Smooth muscle cell (in vitro differentiated cells): ENCODE measurements around the gene TBC1D2B. TPM values are rescaled to one million over a fixed set of nuclear protein-coding genes. Genes with fewer than 3 reads are reported as not detected.

Source experiments
- DNase-seq: peaks from one replicate; lab custom pipeline; 2025; ENCODE audit not compliant: unreplicated experiment; lab: John Stamatoyannopoulos, UW
- H2AFZ ChIP-seq: fragments of 200-600 bp; sonication (generic); 2 replicates; pipeline ENCODE4 v1.6.0; 2016; ENCODE audit warnings: antibody characterized with exemption, low read depth, mild to moderate bottlenecking
- H3F3A ChIP-seq: fragments of 200-600 bp; sonication (generic); 2 replicates; pipeline ENCODE4 v1.6.0; 2017; ENCODE audit warnings: antibody characterized with exemption, low read depth
- H3K27ac ChIP-seq: fragments of 200-600 bp; sonication (generic); 2 replicates; pipeline ENCODE4 v1.5.1; 2016; ENCODE audit warnings: low read depth, mild to moderate bottlenecking
- H3K27me3 ChIP-seq: fragments of 200-600 bp; sonication (generic); 2 replicates; pipeline ENCODE4 v1.6.1; 2016; ENCODE audit warnings: low read depth, mild to moderate bottlenecking
- H3K36me3 ChIP-seq: fragments of 200-600 bp; sonication (generic); 2 replicates; pipeline ENCODE4 v1.5.1; 2016; ENCODE audit warnings: low read depth
- H3K4me1 ChIP-seq: fragments of 200-600 bp; sonication (generic); 2 replicates; pipeline ENCODE4 v1.5.1; 2016; ENCODE audit warnings: low read depth
- H3K4me2 ChIP-seq: fragments of 200-600 bp; sonication (generic); 2 replicates; pipeline ENCODE4 v1.6.0; 2016; ENCODE audit warnings: mild to moderate bottlenecking
- H3K4me3 ChIP-seq: fragments of 200-600 bp; sonication (generic); 2 replicates; pipeline ENCODE4 v1.5.1; 2016; ENCODE audit warnings: mild to moderate bottlenecking
- H3K79me2 ChIP-seq: fragments of 200-600 bp; sonication (generic); 2 replicates; pipeline ENCODE4 v1.6.0; 2016; ENCODE audit warnings: low read depth, mild to moderate bottlenecking
- H3K9ac ChIP-seq: fragments of 200-600 bp; sonication (generic); 2 replicates; pipeline ENCODE4 v1.6.0; 2016; ENCODE audit warnings: low read depth
- H3K9me3 ChIP-seq: fragments of 200-600 bp; sonication (generic); replicated peaks from 2 replicates; pipeline ENCODE4 v1.5.1; 2016; ENCODE audit warnings: low read depth
- H4K20me1 ChIP-seq: fragments of 200-600 bp; sonication (generic); 2 replicates; pipeline ENCODE4 v1.6.0; 2016; ENCODE audit warnings: low read depth
- WGBS: methylation state at CpG from one replicate; pipeline ENCODE4 v1.1.7; 2016; ENCODE audit warnings: low lambda C conversion rate; 5-methylcytosine and 5-hydroxymethylcytosine counted together
- polyA plus RNA-seq: library from polyadenylated mRNA; unstranded; fragments of >200 nt; fragmentation: Nextera tagmentation; extraction: Ambion mirVana; gene quantifications from 2 replicates; pipeline ENCODE4 v1.2.1, GENCODE V29; 2016
- total RNA-seq: library from RNA; depleted of rRNA; stranded (reverse); fragments of >200 nt; gene quantifications from 2 replicates; pipeline ENCODE4 v1.2.3, GENCODE V29; 2014
- TF ChIP-seq, protein P1 (sequence below): fragments of 200-600 bp; sonication (generic); IDR thresholded peaks from 2 replicates; pipeline ENCODE4 v1.5.1; 2017; ENCODE audit warnings: borderline replicate concordance, mild to moderate bottlenecking, antibody characterized with exemption; ENCODE audit not compliant: insufficient read depth, poor library complexity, severe bottlenecking

TBC1D2B gene
- total and polyA plus RNA-seq, 2 experiments from 2014 or later, result 14.2 to 19.4 TPM

DNA sequence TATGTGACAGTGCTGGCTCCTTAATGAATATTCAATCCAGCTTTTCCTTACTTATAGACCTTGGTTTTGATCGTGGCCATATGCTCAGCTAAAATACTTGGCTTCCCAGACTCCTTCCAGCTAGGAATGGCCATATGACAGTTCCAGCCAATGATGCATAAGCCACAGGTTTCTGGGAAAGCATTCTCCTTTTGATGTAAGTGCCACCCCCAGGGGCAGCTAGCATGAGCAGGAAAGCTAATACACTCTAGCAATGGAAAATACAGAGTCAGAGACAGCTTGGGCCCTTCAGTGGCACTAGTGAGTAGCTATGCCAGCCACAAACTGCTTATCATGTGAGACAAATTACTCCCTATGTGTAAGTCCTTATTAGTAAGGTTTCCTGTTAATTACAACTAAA, 26.7 kb downstream of the TBC1D2B start:
- H3K9me3 ChIP-seq, result no peaks in the 10 kb centered on the region
- H3K27ac ChIP-seq, result peak overlapping the region; percentile 81
- H3K79me2 ChIP-seq, result peaks cover 24% of the 10 kb centered on the region
- H4K20me1 ChIP-seq, result peaks cover 91% of the 10 kb centered on the region
- peak overlapping the region; percentile 37 for H3K4me2 ChIP-seq
- H3K27me3 ChIP-seq, result no peaks in the 10 kb centered on the region
- H3K9ac ChIP-seq, result no peak overlapping the region
- H2AFZ ChIP-seq, result no peak overlapping the region
- H3F3A ChIP-seq, result peaks cover 10% of the 10 kb centered on the region
- 50% methylated on average over 1 of the region's 1 CpG for WGBS
- DNase-seq, result no peak
- H3K4me3 ChIP-seq, result no peak overlapping the region
- TF ChIP-seq, protein P1, sequence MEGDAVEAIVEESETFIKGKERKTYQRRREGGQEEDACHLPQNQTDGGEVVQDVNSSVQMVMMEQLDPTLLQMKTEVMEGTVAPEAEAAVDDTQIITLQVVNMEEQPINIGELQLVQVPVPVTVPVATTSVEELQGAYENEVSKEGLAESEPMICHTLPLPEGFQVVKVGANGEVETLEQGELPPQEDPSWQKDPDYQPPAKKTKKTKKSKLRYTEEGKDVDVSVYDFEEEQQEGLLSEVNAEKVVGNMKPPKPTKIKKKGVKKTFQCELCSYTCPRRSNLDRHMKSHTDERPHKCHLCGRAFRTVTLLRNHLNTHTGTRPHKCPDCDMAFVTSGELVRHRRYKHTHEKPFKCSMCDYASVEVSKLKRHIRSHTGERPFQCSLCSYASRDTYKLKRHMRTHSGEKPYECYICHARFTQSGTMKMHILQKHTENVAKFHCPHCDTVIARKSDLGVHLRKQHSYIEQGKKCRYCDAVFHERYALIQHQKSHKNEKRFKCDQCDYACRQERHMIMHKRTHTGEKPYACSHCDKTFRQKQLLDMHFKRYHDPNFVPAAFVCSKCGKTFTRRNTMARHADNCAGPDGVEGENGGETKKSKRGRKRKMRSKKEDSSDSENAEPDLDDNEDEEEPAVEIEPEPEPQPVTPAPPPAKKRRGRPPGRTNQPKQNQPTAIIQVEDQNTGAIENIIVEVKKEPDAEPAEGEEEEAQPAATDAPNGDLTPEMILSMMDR, result no peak
- no peaks in the 10 kb centered on the region for H3K36me3 ChIP-seq
- peaks cover 26% of the 10 kb centered on the region for H3K4me1 ChIP-seq

- DNase-seq, result no peak
- Histone ChIP-seq H3K36me3 (no peaks in the 10 kb centered on the region), H3K9ac (no peak overlapping the region), H3F3A (peaks cover 10% of the 10 kb centered on the region), H3K4me1 (peaks cover 26% of the 10 kb centered on the region), H2AFZ (no peak overlapping the region), H3K79me2 (peaks cover 20% of the 10 kb centered on the region), H3K4me3 (no peak overlapping the region), H3K4me2 (peak overlapping the region; percentile 37), H3K27me3 (no peaks in the 10 kb centered on the region), H4K20me1 (peaks cover 90% of the 10 kb centered on the region), H3K27ac (peak overlapping the region; percentile 81), H3K9me3 (no peaks in the 10 kb centered on the region)
- TF ChIP-seq, protein P1, result no peak
- 35% methylated on average over 1 of the region's 1 CpG for WGBS
Observed at GRCh38 chr15:78050441-78050809, 27.1 kb downstream of the TBC1D2B start.

DNA sequence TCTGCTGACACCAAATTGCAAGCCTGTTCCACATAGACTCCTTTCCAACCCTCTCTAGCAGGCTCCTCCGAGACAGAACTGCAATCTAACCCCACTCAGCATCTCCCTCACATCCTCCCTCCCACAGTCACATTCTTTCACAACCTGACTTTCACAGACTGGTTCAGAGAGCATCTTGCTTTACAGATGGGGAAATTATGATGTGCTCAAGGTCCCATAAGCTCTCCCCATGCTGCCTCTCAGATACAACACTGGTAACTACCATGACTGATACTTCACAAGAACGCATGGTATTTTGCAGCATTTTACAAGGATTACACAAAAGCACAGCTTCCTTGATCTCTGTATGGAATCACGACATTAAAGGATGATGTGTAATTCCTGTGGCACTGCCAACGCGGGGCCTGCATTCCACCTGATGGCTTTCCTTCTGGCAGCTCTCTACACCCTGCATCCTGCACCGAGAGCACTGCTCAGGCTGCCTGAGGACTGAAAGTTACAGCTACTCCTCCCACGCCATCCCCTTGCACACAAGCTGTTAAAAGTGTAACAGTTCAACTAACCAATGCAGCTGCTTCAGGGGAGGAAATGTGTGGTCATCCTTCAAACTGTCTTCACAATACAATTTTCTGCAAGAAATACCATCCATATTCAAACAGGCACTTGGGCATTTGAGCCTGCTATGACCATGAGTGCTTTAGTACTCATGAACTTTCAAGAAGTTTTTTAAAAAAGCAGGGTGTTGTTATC, 27.6 kb downstream of the TBC1D2B start:
- Histone ChIP-seq H3K27ac (peak overlapping the region; percentile 81), H3K27me3 (no peaks in the 10 kb centered on the region), H2AFZ (no peak overlapping the region), H3K79me2 (peaks cover 14% of the 10 kb centered on the region), H3K9me3 (no peaks in the 10 kb centered on the region), H3K4me3 (no peak overlapping the region), H3K36me3 (no peaks in the 10 kb centered on the region), H3K4me2 (peak overlapping the region; percentile 37), H3K4me1 (peaks cover 26% of the 10 kb centered on the region), H3F3A (peaks cover 10% of the 10 kb centered on the region), H3K9ac (no peak overlapping the region), H4K20me1 (peaks cover 88% of the 10 kb centered on the region)
- TF ChIP-seq, protein P1, result no peak
- WGBS, result 38% methylated on average over 7 of the region's 7 CpGs
- DNase-seq, result no peak

DNA sequence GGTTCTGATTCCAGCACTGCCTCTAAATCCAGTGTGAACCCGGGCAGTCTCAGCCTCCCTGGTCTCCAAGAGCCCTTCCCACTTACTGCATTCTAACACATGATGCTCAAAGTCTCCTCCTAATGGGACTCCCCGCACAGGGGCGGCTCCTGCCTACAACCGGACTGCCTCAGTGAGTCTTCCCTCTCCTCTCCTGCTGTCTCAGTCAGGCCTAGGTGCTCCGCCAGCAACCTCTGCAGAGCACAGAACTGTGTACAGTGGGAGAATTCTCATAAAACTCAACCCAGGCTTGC, 28.9 kb downstream of the TBC1D2B start:
- Histone ChIP-seq H3K4me1 (peaks cover 26% of the 10 kb centered on the region), H3K4me2 (peak overlapping the region; percentile 64)

More for the DNA sequence above, 28.9 kb downstream of the TBC1D2B start:
- H3K27me3 ChIP-seq, result no peaks in the 10 kb centered on the region
- H3K4me3 ChIP-seq, result no peak overlapping the region
- peak overlapping the region; percentile 62 for H3K27ac ChIP-seq
- H3K9me3 ChIP-seq, result no peaks in the 10 kb centered on the region
- TF ChIP-seq, protein P1, result no peak
- no peak for DNase-seq
- peaks cover 4% of the 10 kb centered on the region for H3K79me2 ChIP-seq
- no peak overlapping the region for H3K9ac ChIP-seq
- no peak overlapping the region for H2AFZ ChIP-seq
- peaks cover 79% of the 10 kb centered on the region for H4K20me1 ChIP-seq
- 88% methylated on average over 5 of the region's 5 CpGs for WGBS
- peaks cover 10% of the 10 kb centered on the region for H3F3A ChIP-seq
- peaks cover 3% of the 10 kb centered on the region for H3K36me3 ChIP-seq
